ENCODE data around the gene ANKLE2.

The ANKLE2 gene

DNA sequence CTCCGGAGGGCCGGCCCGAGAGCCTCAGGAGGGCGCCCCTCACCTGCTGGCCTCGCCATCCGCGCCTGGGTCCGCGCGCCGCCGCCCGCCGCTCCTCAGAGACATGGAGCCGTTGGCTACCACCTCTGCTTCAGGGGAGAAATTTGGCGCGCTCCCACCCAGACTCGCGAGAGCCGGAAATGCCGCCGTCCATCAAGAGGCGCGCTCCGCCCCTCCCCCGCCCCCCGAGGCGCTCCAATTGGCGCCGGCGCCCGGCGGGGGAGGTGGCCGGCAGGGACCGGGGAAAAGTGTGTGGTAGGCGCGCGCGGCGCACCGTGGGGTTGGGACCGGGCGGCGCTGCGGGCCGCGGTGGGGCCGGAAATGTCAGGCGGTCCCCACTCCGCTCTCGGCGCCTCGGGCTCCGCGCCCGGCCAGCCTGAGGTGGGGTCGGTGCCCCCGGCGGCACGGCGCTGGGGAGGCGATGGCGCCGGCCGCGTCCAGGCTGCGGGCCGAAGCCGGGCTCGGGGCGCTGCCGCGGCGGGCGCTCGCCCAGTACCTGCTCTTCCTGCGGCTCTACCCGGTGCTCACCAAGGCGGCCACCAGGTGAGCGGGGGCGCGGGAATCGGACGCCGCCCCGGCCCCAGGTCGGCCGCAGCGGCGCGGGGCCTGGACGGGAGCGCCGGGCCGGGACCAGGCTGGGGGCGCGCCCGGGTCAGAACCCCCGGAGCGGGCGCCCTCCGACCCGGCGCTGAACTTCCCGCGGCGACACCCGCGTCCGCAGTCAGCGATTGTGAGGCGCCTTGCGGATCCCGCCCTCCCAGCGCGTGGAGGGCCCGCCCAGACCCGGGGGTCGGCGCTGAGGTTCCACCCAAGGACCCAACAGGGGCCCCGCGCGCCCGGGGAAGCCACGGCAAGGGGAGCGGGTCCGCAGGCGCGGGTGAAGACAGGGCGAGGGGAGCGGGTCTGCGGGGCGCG lies 74.1 kb downstream of the ANKLE2 start, which contains the start of the genes POLE and PXMP2:
Gene POLE, minus strand, starts transcription at position 132 of the 954 bp plus-strand sequence. Its CDS starts 27 bp downstream, at position 105.
Gene PXMP2, plus strand, starts transcription at position 377 of the 954 bp plus-strand sequence. Its CDS starts 84 bp downstream, at position 461.
- DNase-seq (ENCODE audit: low read depth in 2 of 2): peak; percentile 88 to 97

DNA sequence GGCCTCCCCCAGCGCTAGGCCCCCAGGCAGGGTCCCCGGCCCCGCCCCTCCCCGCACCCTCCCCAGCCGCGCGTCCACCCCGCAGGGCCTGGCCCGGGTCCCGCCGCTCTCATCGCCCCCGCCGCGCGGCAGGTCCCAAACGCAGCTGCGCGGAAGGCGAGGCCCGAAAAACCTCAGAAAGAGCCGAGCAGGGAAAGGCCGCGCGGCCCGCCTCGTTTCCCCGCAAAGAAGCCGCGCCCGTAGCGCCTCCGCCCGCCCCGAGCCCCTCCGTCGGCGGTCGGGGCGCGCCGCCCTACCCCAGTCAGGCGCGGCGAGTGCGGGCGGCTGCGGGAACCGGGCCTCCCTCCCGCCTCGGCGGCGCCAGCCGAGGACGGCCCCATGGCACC lies 74.8 kb downstream of the ANKLE2 start:
- no peak for DNase-seq (ENCODE audit: low read depth in 2 of 2)

DNA sequence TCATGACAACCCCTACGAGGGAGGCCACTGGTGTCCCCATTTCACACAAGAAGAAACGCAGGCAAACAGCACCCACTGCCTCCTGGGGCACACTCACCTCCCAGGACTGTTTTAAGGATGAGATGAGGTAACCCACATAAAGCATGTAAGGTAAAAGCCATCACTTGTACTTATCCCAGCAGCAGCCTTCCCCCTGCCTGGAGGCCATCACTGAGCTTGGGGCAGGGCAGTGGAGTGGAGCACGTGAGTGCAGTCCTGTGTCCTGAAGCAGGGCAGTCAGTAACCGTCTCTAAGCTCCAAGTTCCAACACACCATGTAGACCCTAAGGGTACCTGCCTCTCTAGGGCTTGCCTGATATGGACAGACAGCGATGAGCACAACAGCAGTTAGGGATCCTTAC lies 76.2 kb downstream of the ANKLE2 start:
- no peak for DNase-seq (ENCODE audit: low read depth in 2 of 2)

DNA sequence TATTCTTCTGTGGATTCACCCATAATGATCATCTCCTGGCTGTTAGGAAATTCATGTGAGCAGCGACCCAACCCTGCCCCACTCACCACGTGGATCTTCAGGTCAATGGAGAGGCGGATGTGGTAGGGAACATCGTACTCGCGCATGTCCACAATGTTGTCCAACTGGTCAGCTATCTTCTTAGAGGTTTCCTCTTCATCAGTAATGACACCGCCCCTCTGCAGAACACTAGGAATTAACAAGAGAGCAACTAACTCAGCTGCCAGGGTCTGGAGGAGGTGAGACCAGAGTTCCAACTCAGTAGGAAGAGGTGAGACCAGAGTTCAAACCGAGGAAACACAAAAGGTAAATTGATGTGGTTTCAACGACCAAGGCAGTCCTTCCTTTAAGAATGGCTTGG lies 84.1 kb downstream of the ANKLE2 start:
- DNase-seq (ENCODE audit: low read depth in 2 of 2): no peak

DNA sequence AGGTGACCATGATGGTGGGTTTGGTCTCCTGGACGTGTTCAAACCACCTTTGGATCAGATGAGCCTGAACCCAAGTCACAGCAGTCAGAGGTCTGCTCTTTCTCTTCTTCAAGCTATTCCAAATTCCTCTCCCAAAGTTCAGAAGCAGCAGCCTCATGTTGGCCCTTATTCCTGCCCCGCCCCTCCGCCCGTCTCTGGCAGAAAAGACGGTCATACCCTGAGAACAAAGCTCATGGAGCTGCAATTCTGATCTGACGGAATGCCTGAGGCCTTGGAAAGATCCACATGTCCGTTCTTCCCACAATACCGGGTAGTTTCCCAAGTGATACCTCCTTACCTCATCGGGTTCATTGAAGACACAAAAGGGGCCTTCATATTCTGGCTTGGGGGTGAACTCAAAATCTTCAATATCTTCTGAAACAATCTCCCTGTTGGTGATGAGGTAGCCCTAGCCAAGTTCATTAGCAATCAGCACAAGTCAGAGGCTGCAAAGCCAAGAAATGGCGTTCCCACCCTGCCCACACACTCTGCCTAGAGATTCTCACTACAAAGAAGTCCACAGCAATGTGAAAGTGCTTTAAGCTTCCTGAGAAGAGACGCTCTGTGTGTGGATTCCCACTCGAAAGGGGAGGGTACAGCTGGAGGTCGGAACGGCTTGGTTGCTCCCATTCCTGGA lies 85.7 kb downstream of the ANKLE2 start:
- no peak for DNase-seq (ENCODE audit: low read depth in 2 of 2)
